Ishikawa (cell line): ENCODE data around the gene RABAC1.

Experiments
- EP300 ChIP-seq: IDR thresholded peaks from 2 replicates; pipeline ENCODE4 v1.6.1; 2012; ENCODE audit warnings: borderline replicate concordance
- RAD21 ChIP-seq: IDR thresholded peaks from 2 replicates; pipeline ENCODE4 v1.6.1; 2012; ENCODE audit warnings: low read depth
- TAF1 ChIP-seq: IDR thresholded peaks from 2 replicates; pipeline ENCODE4 v1.6.1; 2012; ENCODE audit warnings: low read depth, mild to moderate bottlenecking

DNA sequence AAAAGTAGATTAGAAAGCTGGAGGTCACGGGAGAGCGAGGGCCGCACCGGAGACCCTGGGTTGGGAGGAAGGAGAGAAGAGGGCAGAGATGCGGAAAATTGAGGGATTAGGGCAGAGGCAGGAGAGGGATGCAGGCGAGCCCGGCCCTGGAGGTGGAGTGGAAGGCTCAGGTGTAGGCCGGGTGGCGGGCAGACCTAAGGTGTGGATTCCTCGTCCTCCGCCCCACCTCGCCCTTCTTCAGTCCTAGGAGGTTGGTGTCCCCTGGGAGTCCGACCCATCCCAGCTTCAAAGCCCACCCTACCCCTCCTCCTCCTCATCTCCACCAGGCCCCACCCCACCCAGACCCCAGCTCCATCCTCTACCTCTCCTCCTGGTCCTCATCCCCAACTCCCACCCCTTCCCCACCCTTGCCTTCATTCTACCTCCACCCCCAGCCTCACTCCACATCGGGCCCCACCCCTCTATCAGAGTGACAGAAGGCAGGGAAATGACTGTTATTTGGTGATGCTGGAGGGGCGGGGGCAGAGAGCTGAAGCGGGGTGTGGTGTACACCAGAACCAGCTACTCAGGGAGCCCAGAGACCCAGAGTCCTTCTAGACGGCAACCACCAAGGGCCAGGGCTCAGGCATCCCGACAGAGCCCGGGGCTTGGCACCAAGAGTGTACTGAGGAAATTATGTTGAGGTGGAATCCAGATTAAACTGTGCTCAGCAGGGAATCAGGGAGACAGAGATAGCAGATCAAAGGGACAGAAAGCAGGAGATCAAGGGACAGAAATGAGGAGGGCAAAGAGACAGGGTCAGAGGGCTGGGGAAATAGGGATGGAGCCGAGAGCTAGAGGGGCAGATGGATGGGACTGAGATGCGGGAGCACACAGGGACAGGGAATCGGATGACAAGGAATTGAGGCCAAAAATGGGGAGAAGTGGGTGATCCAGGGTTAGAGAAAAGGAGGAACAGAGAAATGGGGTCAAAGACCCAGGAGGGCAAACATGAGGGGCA lies 37.2 kb downstream of the RABAC1 start:
- TF ChIP-seq RAD21 (no peak), EP300 (no peak), TAF1 (no peak)
